NCI-H2107 treated with DMSO at 0.1 percent for 48 hours (cell line): ENCODE data around the gene LEF1.
A peak's percentile ranks its signal among the peaks of the same experiment; 100 is the strongest.

Source experiments
- DNase-seq: peaks from one replicate; lab custom pipeline; 2025; ENCODE audit not compliant: unreplicated experiment; lab: John Stamatoyannopoulos, UW

The LEF1 gene

DNA sequence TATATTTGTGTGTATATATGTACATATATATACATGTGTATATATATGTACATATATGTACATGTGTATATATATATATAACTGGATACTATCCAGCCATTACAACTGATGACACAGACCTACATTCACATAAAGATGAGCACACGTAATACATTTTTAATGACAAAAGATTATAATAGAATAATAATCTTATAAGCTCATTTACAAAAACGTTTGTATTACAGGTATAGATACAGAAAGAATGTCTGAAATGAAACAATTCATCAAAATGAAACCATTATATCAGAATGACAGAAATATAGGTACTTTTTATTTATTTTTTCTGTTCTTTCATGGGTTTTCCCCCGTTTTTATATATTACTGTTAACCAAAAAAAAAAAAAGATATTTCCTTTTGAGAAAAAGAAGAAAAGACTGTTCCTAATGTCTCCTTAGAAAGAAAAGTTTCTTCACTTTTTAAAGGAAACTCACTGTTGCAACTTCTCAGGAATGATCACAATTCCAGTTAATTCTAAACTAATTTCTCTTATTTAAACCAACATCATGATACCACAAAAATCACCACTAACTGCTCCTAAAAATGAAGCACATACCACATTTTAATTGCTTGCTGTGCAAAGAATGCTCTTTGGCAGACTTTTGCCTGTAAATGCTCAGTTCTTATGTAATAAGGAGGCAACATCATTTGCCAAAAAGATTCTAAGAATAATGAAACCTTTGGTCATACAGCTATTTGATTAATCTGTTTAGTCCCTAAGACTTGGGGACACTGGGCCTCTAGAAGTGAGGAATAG is 18.9 kb downstream of the LEF1 start:
- DNase-seq: no peak

DNA sequence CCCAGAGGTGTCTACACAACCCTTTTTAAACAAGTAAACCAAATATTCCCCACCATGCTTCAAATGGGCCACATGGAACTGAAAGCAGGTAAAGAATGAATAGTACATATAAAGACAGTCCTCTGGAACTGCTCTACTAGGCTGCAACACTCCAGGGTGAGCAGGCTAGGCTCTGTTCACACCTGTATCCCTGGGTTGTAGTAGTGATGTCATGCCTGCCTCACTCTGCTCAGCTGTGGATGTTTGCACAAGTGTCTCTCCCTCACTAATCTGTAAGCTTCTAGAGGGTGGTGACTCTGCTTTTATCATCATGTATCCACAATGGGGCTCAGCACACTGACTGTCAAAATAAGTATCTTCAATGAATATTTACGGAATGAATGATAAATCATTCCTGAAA is 20.4 kb downstream of the LEF1 start:
- no peak for DNase-seq

DNA sequence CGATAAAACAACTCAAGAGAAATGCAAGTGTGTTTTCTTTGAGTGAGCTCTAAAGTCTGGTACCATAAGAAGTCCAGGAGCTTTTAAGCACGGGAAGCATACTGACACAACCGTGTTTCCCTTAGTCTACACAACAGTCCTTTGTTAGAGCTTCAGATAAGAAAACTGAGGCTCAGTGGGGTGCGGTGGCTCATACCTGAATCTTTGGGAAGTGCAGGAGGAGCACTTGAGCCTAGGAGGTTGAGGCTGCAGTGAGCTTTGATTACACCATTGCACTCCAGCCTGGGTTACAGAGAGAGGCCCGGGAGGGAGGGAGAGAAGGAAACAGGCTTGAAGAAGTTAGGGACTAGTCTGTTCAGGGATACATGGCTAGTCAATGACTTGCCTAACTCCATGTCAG is 21.9 kb downstream of the LEF1 start:
- no peak for DNase-seq

DNA sequence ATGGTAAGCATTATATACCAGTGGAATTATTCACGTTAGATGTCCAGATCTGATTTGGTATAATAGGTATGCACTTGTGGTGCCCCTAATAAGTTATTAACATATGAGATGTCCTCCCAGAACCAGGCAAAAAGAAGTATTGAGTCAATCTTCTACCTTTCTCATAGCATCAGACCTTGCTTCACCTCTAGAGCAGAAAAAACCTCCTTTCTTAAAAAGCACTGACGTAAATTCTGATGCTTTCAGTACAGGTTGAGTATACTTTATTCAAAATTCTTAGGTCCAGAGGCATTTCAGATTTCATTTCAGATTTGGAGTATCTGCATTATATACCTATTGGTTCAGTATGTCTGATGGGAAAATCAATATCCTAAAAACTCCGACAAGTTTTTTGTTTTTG is 22.4 kb downstream of the LEF1 start:
- DNase-seq: no peak

DNA sequence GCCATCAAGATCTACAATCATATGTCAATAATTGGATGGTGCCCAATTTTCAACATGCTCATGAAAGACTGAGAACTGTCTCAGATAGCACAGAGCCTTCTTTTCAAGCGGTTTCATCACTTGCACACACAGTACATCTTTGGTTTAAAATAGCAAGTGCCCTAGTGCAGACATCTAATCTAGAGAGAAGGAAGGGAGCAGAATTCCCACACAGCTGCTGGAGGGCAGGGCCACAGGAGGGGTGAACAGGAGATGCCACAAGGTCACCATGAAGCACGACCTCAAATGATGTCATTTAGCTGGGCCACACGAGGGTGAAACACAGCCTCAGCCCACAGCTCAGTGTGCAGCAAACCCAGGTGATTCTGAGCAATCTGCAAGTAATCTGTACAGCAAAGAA is 24.3 kb downstream of the LEF1 start:
- DNase-seq: no peak

DNA sequence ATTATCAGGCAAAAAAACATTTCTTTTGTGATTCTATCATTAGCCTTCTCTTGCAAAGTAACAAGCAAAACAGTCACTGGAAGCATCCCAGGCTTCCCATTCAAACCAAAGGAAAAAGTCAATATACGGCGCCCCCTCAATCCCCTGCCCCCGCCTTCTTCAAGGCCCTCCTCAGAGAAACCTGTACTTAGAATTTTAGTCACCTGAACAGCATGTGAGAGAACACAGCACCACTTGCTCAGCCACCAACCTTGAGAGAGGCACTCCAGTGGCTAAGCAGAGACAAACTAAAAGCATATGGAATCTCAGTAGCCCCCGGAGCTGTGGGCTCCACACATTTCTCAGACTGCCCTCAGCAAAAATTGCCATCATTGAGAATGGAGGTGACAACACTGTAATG is 25.2 kb downstream of the LEF1 start:
- no peak for DNase-seq

DNA sequence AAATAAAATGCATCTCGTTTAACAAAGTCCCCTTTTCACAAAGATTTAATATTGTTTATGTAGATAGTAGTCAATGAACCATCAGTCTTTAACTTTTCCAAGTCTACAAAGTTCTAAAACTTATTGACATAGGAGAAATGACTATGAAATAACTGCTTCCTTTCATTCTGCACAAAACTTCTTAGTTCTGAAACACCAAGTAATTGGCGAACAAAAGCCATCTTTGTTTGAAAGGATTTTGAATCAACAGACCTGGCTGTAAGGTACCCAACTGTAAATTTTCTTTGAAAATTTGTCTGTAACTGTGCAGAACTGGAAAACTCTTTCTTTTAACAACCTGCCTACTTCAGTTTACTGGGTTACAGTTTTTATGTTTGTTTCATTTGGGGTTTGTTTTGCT is 25.9 kb downstream of the LEF1 start:
- no peak for DNase-seq

DNA sequence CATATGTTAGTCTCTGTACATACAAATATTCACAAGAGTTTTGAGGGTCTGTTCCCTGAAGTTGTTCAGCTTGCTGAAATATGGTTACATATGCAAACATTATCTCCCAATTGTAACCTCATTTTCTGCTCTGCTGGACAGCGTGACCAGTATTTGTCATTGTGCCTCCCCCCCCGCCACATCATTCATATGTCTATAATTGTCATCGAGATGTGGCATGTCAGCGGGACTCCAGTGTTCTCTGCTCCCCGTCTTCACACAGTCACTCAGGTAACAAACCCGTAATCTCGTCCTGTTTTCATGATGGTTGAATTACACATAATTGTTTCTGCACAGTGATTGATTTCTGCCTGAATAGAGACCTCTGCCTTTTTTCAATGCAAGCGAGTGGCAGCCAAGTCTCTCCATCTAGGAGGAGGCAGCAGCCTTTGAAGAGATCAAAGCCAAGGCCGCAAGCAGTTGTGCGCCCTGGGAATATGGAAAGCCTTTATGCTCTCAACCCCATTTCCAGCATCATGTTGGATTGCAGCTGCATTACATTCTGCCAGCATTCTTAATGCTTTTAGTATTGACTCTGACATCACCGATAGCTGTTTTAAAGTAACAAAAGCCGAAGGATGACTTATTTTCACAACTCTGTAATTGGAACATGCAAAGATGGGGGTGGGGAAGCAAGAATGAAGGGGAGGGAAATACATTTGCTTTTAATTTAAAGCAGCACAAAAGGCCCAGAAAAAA is 27.4 kb downstream of the LEF1 start:
- DNase-seq: no peak

DNA sequence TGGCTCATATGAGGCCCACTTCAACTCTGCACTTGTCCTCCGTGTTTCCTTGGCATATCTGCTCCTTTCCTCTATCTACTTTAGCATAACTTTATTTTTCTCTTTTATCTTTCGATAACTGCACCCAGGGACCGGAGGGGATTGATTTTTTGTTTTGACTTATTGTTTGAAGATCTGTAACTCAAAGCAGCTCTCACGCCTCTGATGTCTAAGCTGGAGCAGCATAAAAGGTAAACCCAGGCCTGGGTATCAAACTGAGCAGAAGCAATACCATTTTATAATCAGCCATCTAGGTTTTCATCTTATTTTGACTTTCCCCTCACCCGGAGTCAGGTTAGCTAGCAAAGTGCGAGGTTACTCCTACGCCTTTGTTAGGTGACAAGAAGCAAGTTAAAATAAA is 28.4 kb downstream of the LEF1 start:
- no peak for DNase-seq

DNA sequence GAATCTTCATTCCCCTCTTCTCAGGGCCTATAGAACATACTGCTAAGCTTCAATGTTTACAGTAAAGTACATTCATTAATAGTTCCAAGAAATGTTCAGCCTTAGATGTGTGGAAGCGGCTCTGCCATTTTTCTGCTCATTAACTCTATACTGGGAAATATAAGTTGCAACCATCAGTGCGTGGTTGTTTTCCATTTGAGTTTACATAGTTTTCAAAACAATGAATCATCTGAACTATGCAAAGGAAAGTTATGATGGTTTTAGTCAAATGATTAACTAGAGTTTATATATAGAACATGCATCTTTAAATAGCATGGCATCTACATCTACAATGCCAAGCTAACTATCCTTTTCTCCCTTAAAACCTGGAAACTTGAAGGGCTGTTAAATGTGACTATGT is 29.6 kb downstream of the LEF1 start:
- no peak for DNase-seq

DNA sequence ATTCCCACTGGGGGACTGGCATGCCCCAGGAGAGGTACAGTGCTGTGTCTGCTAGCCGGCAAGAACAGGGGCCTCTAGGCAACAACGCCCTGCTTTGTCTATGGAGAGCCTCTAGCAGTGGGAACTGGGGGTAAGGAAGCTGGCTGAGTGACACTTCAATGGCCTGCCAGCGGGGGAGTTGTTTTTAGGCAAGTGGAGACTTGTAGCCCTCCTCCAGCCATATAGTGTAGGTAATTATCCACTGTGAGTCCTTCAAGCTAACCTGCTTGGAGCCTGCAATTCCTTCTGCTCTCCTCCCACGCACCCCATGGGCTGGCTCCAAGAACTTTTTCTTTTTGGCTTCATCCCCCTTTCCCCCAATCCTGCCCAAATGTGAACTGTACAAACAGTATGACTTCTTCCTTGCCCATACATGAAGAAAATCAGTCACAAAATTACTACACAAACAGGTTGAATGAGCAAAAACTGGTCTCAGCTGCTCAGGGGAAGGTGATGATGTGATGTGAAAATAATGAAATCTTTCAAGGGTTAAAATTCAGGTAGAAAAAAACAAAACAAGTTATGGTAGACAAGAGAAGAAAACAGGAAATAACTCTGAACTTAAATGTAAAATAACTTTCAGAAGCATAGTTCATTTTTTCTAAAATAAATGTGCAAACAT is 33.1 kb downstream of the LEF1 start:
- DNase-seq: no peak

DNA sequence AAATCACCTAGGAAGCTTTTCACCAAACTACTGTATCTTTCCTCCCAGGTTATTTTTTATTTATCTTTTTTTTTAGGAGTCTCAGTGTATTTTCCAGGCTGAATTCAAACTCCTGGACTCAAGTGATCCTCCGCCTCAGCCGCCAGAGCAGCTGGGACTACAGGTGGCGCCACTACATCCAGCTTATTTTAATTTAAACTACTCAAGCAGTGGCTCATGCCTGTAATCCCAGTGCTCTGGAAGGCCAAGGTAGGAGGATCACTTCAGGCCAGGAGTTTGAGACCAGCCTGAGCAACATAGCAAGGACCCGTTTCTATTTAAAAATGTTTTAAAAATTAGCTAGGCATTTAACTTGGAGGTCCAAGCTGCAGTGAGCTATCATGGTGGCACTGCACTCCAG is 37.8 kb downstream of the LEF1 start:
- no peak for DNase-seq

DNA sequence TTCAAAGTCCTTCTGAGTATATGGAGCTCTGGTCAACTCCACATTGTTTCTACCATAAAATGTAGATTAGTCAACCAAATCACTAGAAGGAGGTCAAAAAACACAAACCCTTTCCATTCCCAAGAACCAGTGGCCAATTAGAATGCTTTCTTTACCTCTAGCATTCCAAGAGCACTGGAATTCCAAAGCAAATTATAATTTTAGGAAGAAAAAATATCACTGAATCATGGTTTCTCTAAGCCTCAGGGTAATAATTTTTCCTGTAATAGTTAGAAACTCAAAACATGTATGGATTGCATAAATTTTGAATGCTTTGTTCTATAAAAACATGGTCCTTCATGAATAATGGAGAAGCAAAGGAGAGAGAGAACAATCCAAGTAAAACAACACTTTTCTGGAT is 39.5 kb downstream of the LEF1 start:
- no peak for DNase-seq

DNA sequence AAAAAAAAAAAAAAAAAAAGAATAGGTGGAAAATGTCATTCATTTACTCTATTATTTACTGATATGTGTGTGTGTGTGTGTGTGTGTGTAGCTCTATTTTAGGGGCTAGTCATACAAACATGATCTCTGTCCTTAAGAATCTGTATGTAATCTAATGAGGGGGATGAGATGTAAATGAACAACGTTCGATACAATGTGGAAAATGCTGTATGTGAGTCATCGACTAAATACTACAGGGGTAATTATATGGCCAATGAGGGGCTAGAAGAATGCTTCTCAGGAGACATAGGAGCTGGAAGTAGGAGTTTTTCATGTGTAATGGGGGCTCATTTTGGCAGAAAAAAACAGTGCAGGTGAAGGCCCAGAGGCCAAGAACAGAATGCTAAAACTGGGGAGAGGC is 41.9 kb downstream of the LEF1 start:
- no peak for DNase-seq

DNA sequence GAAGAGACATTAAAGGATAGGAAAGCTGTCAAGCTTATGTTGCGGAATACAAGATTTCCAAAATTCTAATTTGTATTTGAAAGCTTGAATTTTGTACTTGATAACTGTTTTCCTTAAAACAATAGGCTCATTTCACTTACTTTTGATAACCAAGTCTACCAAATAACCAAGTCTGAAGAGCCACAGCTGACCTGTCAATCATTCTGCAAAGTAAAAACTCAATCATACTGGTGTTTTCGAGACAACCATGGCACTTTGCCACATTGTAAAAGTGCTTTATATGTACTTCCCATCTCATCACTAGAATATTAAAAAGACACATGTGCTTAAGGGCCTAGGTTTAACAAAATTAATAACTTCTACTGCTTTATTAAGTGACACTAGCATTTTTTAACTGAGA is 47.9 kb downstream of the LEF1 start:
- DNase-seq: no peak

DNA sequence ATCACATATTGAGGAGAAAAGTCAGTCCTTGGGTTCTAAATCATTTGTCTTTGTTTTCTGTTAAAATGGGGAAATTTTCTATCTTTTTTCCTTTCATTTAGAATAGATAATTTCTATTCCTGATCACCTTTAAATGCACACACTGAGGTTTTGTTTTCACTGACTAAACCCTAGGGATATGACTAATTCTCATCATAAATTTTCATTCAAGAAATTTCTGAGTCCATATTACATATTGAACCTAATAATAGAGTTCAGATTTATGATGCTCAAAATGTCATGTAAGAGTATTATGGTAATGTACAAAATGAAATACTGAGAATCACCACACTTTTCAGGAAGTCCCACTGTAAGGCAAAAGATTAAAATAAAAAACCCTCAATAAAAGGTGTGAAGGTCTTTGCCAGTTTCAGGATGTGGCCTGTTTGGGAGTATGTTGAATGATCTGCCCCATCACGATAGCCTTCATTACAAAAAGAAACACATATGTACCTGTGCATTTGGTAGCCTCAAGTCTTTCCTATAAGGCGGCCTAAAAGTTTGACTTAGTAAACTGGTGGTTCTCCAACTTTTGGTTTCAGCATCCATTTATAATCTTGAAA is 49.4 kb downstream of the LEF1 start:
- DNase-seq: no peak

DNA sequence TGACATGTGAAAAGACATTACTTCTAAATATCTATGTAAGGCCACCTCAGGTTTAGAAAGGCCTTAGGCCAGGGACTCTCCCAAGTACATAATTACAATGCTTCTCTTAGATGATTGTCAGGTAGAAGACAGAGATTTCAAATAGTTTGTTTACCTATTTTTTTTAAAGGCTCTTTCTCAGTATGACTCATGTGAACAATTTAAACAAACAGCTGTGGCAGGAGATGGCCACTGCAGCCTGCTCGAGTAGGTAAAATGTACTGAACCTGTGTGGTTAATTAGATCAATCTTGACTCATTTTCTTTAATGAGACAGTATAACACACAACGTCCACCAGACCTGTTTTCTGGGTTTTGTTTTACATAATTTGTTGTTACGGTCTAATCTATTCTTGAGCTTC is 50.2 kb downstream of the LEF1 start:
- DNase-seq: peak; percentile 12

DNA sequence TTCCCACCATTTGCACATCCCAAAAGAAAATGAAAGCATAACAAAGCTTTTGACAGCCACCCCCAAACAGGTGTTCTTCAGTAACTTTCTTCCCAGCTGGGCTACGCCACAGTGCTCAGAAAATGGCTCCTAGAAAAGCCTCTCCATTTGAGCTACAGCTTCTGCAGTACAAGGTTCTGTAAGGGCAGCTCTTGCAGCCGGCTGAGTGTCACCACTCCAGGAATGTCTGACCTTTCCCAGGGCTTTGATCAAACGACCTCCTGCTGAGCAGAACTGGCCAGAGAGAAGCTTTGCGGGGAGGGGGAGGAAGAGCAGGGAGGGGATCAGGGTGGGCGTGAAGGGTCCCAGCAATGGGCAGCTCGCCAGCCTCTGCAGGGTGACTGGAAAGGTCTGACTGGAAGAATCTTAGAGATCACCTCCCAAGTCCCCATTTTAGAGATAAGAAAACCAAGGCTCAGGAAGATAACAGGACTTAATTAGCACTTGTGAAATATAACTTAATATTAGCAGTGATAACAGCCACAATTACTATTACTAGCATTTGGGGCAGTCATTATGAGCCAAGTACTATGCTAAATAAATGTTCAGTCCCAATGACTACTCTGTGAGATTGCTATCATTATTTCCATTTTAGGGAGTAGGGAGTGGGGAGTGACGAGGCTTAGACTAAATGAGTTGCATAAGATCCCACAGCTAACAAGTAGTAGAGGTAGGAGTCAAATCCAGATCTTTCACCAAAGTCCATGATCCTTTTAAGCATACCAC is 51.1 kb downstream of the LEF1 start:
- DNase-seq: no peak

DNA sequence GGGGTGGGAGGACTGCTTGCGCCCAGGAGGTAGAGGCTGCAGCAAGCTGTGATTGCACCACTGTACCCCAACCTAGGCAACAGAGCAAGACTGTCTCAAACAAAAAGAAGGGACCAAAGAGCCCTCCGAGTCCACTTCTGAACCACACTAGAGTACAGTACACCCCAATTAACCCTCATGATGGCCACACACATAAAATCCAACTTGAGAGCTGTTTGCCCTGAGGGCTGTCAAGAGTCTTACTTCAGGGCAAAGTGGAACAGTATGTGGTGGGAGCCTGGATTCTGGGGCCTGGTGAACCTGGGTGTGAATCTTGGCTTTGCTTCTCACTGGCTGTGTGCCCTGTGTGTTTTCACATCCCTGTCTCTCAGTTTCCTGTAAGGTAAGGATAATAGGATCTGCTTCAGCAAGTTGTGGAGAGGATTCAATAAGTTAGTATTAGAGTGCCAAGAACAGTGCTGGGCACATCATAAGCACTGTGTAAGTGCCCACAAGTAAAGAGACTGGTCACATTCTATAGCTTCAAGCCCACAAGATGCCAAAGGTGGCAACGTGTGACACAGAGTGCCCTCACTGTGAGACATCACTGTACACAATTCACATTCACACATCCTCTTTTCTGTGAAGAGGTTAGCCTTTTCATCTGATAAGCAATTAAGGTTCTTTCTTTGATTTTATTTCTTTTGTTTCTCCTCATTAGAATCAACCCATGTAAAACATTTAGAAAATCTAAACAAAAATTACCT is 52.1 kb downstream of the LEF1 start:
- no peak for DNase-seq

DNA sequence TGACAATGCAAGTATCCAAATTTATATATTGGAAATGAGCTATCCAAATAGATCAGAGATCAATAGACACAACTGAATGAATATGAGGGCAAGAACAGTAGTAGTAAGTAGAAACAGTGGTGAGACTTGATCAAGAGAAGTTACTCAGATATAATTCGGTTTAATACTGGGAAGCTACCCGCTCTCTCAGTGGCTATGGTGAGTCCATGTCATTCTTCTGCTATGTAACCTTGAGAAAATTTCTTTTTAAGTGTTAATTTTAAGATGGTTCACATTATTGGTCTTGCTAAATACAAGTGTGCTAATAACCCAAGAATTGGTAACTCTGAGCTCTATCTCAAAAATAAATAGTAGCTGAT is 53.6 kb downstream of the LEF1 start:
- no peak for DNase-seq
